ENCODE measurements around the gene CLCA4.

DNA sequence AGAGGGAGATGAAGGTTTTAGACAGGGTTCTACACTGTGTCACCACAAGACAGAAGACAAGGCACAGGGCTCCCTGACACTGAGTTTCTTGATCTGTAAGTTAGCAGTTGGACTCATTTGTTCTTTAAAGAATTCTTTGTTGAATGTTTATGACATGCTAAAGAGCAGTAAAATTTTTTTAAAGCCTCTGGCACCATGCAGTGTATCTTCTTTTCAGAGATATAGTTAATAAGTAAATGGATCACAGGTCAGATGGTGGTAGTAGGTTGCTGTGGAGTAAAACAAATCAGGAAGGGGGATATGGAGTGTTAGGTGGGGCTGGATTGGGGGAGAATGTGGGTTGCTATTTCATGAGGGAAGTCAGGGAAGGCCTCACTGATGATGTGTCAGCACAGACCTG lies 2.0 kb downstream of the CLCA4 start:
- TF ChIP-seq, protein P1, sequence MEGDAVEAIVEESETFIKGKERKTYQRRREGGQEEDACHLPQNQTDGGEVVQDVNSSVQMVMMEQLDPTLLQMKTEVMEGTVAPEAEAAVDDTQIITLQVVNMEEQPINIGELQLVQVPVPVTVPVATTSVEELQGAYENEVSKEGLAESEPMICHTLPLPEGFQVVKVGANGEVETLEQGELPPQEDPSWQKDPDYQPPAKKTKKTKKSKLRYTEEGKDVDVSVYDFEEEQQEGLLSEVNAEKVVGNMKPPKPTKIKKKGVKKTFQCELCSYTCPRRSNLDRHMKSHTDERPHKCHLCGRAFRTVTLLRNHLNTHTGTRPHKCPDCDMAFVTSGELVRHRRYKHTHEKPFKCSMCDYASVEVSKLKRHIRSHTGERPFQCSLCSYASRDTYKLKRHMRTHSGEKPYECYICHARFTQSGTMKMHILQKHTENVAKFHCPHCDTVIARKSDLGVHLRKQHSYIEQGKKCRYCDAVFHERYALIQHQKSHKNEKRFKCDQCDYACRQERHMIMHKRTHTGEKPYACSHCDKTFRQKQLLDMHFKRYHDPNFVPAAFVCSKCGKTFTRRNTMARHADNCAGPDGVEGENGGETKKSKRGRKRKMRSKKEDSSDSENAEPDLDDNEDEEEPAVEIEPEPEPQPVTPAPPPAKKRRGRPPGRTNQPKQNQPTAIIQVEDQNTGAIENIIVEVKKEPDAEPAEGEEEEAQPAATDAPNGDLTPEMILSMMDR (conservative IDR thresholded peaks at IDR 0.05; ENCODE audit: low read depth, low read length) = no peak
- no peak for TF ChIP-seq EZH2 (IDR thresholded peaks at IDR 0.05; ENCODE audit: borderline replicate concordance, low read depth, low read length, poor library complexity, severe bottlenecking)

Measured in A673 (cell line).